ENCODE results near the gene SNX1.

The SNX1 gene

GRCh38 chr15:64146885-64147681 lies 51.3 kb downstream of the SNX1 start:
- DNase-seq: peak; percentile 86

GRCh38 chr15:64148168-64148567 lies 52.4 kb downstream of the SNX1 start:
- DNase-seq: no peak

- no peak for DNase-seq
Measured at GRCh38 chr15:64148581-64148980, 52.8 kb downstream of the SNX1 start.

GRCh38 chr15:64149424-64149823 lies 53.6 kb downstream of the SNX1 start:
- peak; percentile 88 for DNase-seq

GRCh38 chr15:64149893-64150578 lies 54.3 kb downstream of the SNX1 start:
- DNase-seq: peak; percentile 74

GRCh38 chr15:64151727-64152506 lies 56.1 kb downstream of the SNX1 start, which contains the start of gene SNX22:
Gene SNX22, plus strand, starts transcription at chr15:64151731. Its CDS starts 45 bp downstream, at chr15:64151776.
- DNase-seq: peak; percentile 38

- peak; percentile 62 for DNase-seq
Measured at GRCh38 chr15:64152507-64153387, 57.0 kb downstream of the SNX1 start.

- DNase-seq: peak; percentile 95
Measured at GRCh38 chr15:64153480-64154367, 57.9 kb downstream of the SNX1 start.

- no peak for DNase-seq
Measured at GRCh38 chr15:64155802-64156651, 60.2 kb downstream of the SNX1 start.

- DNase-seq: peak; percentile 57
Measured at GRCh38 chr15:64156652-64157331, 61.0 kb downstream of the SNX1 start.

- no peak for DNase-seq
Measured at GRCh38 chr15:64157599-64158125, 61.9 kb downstream of the SNX1 start.

GRCh38 chr15:64158363-64159134 lies 62.8 kb downstream of the SNX1 start:
- DNase-seq: no peak

GRCh38 chr15:64161688-64162477 lies 66.1 kb downstream of the SNX1 start:
- no peak for DNase-seq

- DNase-seq: no peak
Measured at GRCh38 chr15:64162478-64162868, 66.7 kb downstream of the SNX1 start.

- peak; percentile 98 for DNase-seq
Measured at GRCh38 chr15:64162869-64163658, 67.3 kb downstream of the SNX1 start, which contains the start of gene PPIB. Gene PPIB, minus strand, starts transcription at chr15:64163022. Its CDS starts 36 bp downstream, at chr15:64162986.

- peak; percentile 70 for DNase-seq
Measured at GRCh38 chr15:64163659-64164362, 68.0 kb downstream of the SNX1 start.

Measured in hematopoietic multipotent progenitor cell treated with erythropoietin and hydrocortisone succinate and interleukin-3 and kit ligand, for 6 days (in vitro differentiated cells).